Spleen (tissue), 11 donors: ENCODE data around the gene MR1. TPM values are rescaled to one million over a fixed set of nuclear protein-coding genes. Genes with fewer than 3 reads are reported as not detected.

Experiments
- DNase-seq: peaks from one replicate; pipeline ENCODE4 v3.0.0-alpha.2; 2020
- H3K27ac ChIP-seq, 8 donors: fragments of 200-600 bp; sonication (generic) in 7 of 8; 1 replicate in 4 of 8; 2 replicates in 4 of 8; pipeline versions ENCODE4 v1.5.0 to v1.8.0; 2016 to 2021; ENCODE audit warnings: inconsistent platforms in 4 of 8, mild to moderate bottlenecking in 4 of 8, moderate library complexity in 1 of 8
- H3K27me3 ChIP-seq, 7 donors: fragments of 200-600 bp; sonication (generic) in 6 of 7; replicated peaks in 1 of 7; 1 replicate in 4 of 7; 2 replicates in 3 of 7; pipeline versions ENCODE4 v1.5.0 to v1.8.0; 2016 to 2021; ENCODE audit warnings: inconsistent platforms in 3 of 7, mild to moderate bottlenecking in 1 of 7
- H3K36me3 ChIP-seq, 6 donors: fragments of 200-600 bp; sonication (generic) in 5 of 6; 1 replicate in 4 of 6; 2 replicates in 2 of 6; pipeline versions ENCODE4 v1.5.0 to v1.8.0; 2016 to 2021; ENCODE audit warnings: inconsistent platforms in 2 of 6
- H3K4me1 ChIP-seq, 6 donors: fragments of 200-600 bp; sonication (generic) in 5 of 6; 1 replicate in 3 of 6; 2 replicates in 3 of 6; pipeline versions ENCODE4 v1.5.0 to v1.8.0; 2016 to 2021; ENCODE audit warnings: inconsistent platforms in 3 of 6
- H3K4me3 ChIP-seq, 8 donors: fragments of 200-600 bp; sonication (generic) in 7 of 8; 1 replicate in 4 of 8; 2 replicates in 4 of 8; pipeline versions ENCODE4 v1.5.0 to v1.8.0; 2016 to 2021; ENCODE audit warnings: inconsistent platforms in 4 of 8, mild to moderate bottlenecking in 4 of 8, moderate library complexity in 2 of 8
- H3K9me3 ChIP-seq, 8 donors: fragments of 200-600 bp; sonication (generic) in 7 of 8; 1 replicate in 4 of 8; 2 replicates in 4 of 8; pipeline versions ENCODE4 v1.5.0 to v1.8.0; 2016 to 2021; ENCODE audit warnings: inconsistent platforms in 4 of 8
- CTCF ChIP-seq, 11 experiments: fragments of 200-600 bp in 7 of 11; fragments of 450-650 bp in 4 of 11; sonication (generic) in 4 of 11; IDR thresholded peaks in 8 of 11; conservative IDR thresholded peaks in 3 of 11; 1 replicate in 7 of 11; 2 replicates in 4 of 11; pipeline versions ENCODE4 v1.4.0 to v1.8.0; 2016 to 2021; ENCODE audit warnings: antibody characterized with exemption in 11 of 11, inconsistent platforms in 4 of 11, mild to moderate bottlenecking in 1 of 11
- POLR2A ChIP-seq, 3 donors: fragments of 450-650 bp; IDR thresholded peaks; one replicate each; pipeline ENCODE4 v1.5.1; 2017; ENCODE audit warnings: antibody characterized with exemption in 3 of 3, mild to moderate bottlenecking in 1 of 3
- POLR2AphosphoS5 ChIP-seq, 3 donors: sonication (generic); formaldehyde crosslinking; IDR thresholded peaks; one replicate each; pipeline ENCODE4 v1.5.1; 2017; ENCODE audit warnings: antibody characterized with exemption in 3 of 3
- WGBS, 5 donors: extraction: QIAGEN DNeasy Blood & Tissue Kit in 3 of 5; methylation state at CpG; one replicate each; pipeline versions ENCODE4 v1.1.5 to v1.1.7; 2013 to 2018; 5-methylcytosine and 5-hydroxymethylcytosine counted together
- intact Hi-C: fragments of 100-400 bp; cut with DNase I; formaldehyde crosslinking; loops from one replicate; pipeline ENCODE4 v1.15.0; 2023; ENCODE audit warnings: low total_unique reads
- polyA plus RNA-seq, 3 donors: library from polyadenylated mRNA; stranded (reverse); fragments of 200-250 nt; gene quantifications; one replicate each; pipeline ENCODE4 v1.2.1, GENCODE V29; 2013
- total RNA-seq, 7 donors: library from RNA; depleted of rRNA in 3 of 7; stranded (reverse); fragments of >200 nt in 3 of 7; fragmentation: NEBNext Ultra II Directional in 4 of 7; extraction: Animal tissue kit (Norgen Biotek cat#: 25700) in 4 of 7; gene quantifications; one replicate each; pipeline versions ENCODE4 v1.1.0 to v1.2.1, GENCODE V29; 2016 to 2021
- donor health status: healthy with polysubstance abuse.
- donor health status: DM: no; HTN: no; CAD: no; lungs with moderate emphysema.
- donor health status: DM: no; HTN: no; CAD: no.
- donor health status: Bipolar disorder and iron deficiency.
- donor health status: healthy.
- donor health status: DM: no; HTN: no; CAD: no.
- donor health status: DM: yes; HTN: yes; CAD: no.

MR1 gene
- total and polyA plus RNA-seq, 10 donors, result 4.9 to 35.6 (median 24.0) TPM

- no peak for DNase-seq
- Histone ChIP-seq H3K27me3 (peaks cover 0 to 4% (median 0%) of the 10 kb centered on the region in 7 donors), H3K27ac (peak overlapping the region in 7 of 8 donors; percentile 87 to 97 (median 91)), H3K4me1 (peaks cover 15 to 57% (median 47%) of the 10 kb centered on the region in 6 donors), H3K36me3 (peaks cover 0 to 7% (median 0%) of the 10 kb centered on the region in 6 donors), H3K4me3 (peak overlapping the region in 7 of 8 donors; percentile 82 to 100 (median 96)), H3K9me3 (no peaks in the 10 kb centered on the region)
- intact Hi-C loops, result loop anchor here (5.0 to 10.0 kb wide), 2 partner anchors 126 to 516 kb away; partner anchors contain the start of gene ACBD6
- 41 to 59% (median 49%) methylated on average over 3 of the region's 3 CpGs for WGBS, 5 donors
- TF ChIP-seq POLR2AphosphoS5 (IDR thresholded peaks at IDR 0.05) (no peak), CTCF (IDR thresholded peaks at IDR 0.05 in 8 of 11, conservative IDR thresholded peaks at IDR 0.05 in 3 of 11) (no peak), POLR2A (IDR thresholded peaks at IDR 0.05) (no peak)
These were observed 12.6 kb upstream of the MR1 start for GRCh38 chr1:181021159-181021558.

DNA sequence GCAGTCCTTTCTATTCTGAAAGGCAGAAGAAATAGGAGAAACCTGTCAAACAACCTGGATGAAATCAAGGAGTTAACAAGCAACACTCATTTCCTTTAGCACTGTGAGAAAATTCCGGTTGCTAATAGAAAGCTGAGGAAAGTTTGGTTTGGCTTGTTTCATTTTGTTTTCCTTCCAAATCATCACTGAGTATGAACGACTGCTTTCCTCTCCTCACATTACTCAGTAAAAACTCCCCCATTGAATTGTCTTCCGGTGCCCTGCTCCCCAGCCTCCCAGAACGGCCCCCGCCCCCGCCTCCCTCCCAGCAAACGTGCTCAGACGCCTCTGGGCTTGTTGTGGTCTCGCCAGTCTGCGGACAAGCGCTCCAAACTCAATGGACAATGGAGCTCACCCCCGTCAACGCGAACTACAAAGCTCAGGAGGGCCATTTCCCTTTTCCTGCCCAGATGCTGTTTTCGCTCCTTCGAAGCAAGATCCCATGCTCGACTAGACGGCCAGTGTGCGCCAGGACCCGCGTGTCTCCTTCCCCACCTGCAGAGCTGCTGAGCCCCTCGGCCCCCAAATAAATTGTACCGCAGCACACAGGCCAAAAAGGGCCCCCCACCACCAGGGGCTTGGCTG, 11.9 kb upstream of the MR1 start:
- TF ChIP-seq CTCF (IDR thresholded peaks at IDR 0.05 in 8 of 11, conservative IDR thresholded peaks at IDR 0.05 in 3 of 11), result no peak
- no peak for TF ChIP-seq POLR2A (IDR thresholded peaks at IDR 0.05)
- peak in 1 of 3 donors; percentile 18 for TF ChIP-seq POLR2AphosphoS5 (IDR thresholded peaks at IDR 0.05)
- WGBS, 5 donors, result 0% methylated on average over 14 to 23 of the region's 23 CpGs
- peak; percentile 88 for DNase-seq
- Histone ChIP-seq H3K27ac (peak overlapping the region; percentile 79 to 97 (median 90)), H3K4me1 (peaks cover 15 to 52% (median 43%) of the 10 kb centered on the region in 6 donors), H3K27me3 (peaks cover 0 to 4% (median 0%) of the 10 kb centered on the region in 7 donors), H3K36me3 (peaks cover 0 to 7% (median 0%) of the 10 kb centered on the region in 6 donors), H3K9me3 (no peaks in the 10 kb centered on the region), H3K4me3 (peak overlapping the region; percentile 75 to 100 (median 96))
- intact Hi-C loops, result loop anchor here (5.0 to 10.0 kb wide), 2 partner anchors 125 to 517 kb away; partner anchors contain the start of gene ACBD6

DNA sequence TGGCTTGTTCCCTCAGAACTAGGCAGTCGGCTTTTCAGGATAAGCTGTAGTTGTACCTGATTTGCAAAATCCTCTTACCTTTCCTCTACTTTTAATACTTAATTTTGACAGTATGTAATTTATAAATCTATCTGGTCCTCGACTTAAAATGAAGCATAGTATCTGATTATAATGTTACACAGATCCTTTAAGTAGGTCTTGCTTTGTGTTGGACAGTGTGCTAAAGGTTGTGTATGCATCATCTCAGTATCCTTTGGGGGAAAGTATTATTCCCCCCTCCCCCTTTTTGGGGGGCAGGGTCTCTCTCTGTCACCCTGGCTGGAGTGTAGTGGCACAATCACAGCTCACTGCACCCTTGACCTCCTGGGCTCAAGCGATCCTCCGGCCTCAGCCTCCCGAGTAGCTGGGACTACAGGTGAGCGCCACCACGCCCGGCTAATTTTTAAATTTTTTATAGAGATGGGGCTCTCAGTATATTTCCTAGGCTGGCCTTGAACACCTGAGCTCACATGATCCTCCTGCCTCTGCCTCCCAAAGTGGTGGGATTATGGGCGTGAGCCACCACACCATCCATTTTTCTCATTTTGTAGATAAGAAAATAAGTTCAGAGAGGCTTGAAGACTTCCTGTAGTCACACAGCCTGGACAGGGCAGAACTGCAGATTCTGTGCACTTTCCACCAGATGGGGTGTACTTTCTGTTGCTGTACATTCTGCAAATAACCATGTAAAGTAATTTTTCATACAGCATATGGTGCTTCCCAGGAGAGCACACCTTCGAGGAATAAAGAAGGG, 10.3 kb upstream of the MR1 start:
- peak overlapping the region in 6 of 8 donors; percentile 29 to 100 (median 89) for H3K4me3 ChIP-seq
- peak in 1 of 11 experiments; percentile 48 for TF ChIP-seq CTCF (IDR thresholded peaks at IDR 0.05 in 8 of 11, conservative IDR thresholded peaks at IDR 0.05 in 3 of 11)
- no peak for TF ChIP-seq POLR2AphosphoS5 (IDR thresholded peaks at IDR 0.05)
- TF ChIP-seq POLR2A (IDR thresholded peaks at IDR 0.05), result no peak
- WGBS, 5 donors, result 68 to 73% (median 71%) methylated on average over 10 of the region's 10 CpGs
- H3K27ac ChIP-seq, result peak overlapping the region; percentile 22 to 97 (median 78)
- no peaks in the 10 kb centered on the region for H3K9me3 ChIP-seq
- peak; percentile 74 for DNase-seq
- H3K36me3 ChIP-seq, result no peaks in the 10 kb centered on the region
- peaks cover 15 to 44% (median 40%) of the 10 kb centered on the region in 6 donors for H3K4me1 ChIP-seq
- intact Hi-C loops, result loop anchor here (5.0 to 10.0 kb wide), 2 partner anchors 124 to 519 kb away; partner anchors contain the start of gene ACBD6
- H3K27me3 ChIP-seq, result peaks cover 0 to 4% (median 0%) of the 10 kb centered on the region in 7 donors
